Kidney epithelial cell (primary cell): ENCODE measurements around the gene CYTIP. TPM values are rescaled to one million over a fixed set of nuclear protein-coding genes. Genes with fewer than 3 reads are reported as not detected.

ENCODE experiments used
- DNase-seq: peaks from one replicate; pipeline ENCODE4 v3.0.0-alpha.2; 2010; ENCODE audit warnings: low read depth
- H3K27me3 ChIP-seq: 2 replicates; pipeline ENCODE4 v1.6.0; 2011; ENCODE audit warnings: low read length; ENCODE audit not compliant: control insufficient read depth, insufficient read depth
- H3K36me3 ChIP-seq: 2 replicates; pipeline ENCODE4 v1.5.1; 2011; ENCODE audit warnings: low read length; ENCODE audit not compliant: control insufficient read depth, insufficient read depth
- H3K4me3 ChIP-seq: 2 replicates; pipeline ENCODE4 v1.5.1; 2011; ENCODE audit warnings: low read depth, mild to moderate bottlenecking, control low read depth, low read length
- total RNA-seq: library from RNA; depleted of rRNA; stranded (reverse); fragments of >200 nt; gene quantifications from 2 replicates; pipeline ENCODE4 v1.2.3, GENCODE V29; 2015
- TF ChIP-seq, protein P1 (sequence below): IDR thresholded peaks from 2 replicates; pipeline ENCODE4 v1.5.1; 2011; ENCODE audit warnings: mild to moderate bottlenecking, moderate library complexity, low read length, control low read depth, inconsistent platforms; ENCODE audit not compliant: insufficient read depth, poor library complexity, severe bottlenecking

Gene CYTIP
- total RNA-seq, 1 donor from 2014 or later = 0.04 TPM

DNA sequence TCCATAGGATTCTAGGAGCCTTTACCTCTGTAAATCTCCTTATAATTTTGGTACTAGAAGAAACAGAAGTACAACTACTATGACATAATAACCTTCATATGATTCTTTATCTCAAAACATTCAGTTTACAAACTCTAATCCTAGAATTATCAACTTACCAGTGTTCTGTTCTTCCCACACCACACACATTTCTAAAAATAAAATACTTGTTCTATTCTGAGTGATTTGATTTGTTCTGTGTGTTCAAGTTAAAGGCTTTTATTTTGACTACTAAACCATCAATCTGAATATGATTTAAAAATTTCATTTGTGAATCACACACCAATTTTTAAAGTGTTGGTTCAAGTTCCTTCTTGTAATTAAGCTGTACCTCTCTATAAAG, 16.0 kb downstream of the CYTIP start:
- Histone ChIP-seq H3K4me3 (no peak overlapping the region), H3K36me3 (no peaks in the 10 kb centered on the region), H3K27me3 (no peaks in the 10 kb centered on the region)
- no peak for DNase-seq
- TF ChIP-seq, protein P1, sequence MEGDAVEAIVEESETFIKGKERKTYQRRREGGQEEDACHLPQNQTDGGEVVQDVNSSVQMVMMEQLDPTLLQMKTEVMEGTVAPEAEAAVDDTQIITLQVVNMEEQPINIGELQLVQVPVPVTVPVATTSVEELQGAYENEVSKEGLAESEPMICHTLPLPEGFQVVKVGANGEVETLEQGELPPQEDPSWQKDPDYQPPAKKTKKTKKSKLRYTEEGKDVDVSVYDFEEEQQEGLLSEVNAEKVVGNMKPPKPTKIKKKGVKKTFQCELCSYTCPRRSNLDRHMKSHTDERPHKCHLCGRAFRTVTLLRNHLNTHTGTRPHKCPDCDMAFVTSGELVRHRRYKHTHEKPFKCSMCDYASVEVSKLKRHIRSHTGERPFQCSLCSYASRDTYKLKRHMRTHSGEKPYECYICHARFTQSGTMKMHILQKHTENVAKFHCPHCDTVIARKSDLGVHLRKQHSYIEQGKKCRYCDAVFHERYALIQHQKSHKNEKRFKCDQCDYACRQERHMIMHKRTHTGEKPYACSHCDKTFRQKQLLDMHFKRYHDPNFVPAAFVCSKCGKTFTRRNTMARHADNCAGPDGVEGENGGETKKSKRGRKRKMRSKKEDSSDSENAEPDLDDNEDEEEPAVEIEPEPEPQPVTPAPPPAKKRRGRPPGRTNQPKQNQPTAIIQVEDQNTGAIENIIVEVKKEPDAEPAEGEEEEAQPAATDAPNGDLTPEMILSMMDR = no peak

DNA sequence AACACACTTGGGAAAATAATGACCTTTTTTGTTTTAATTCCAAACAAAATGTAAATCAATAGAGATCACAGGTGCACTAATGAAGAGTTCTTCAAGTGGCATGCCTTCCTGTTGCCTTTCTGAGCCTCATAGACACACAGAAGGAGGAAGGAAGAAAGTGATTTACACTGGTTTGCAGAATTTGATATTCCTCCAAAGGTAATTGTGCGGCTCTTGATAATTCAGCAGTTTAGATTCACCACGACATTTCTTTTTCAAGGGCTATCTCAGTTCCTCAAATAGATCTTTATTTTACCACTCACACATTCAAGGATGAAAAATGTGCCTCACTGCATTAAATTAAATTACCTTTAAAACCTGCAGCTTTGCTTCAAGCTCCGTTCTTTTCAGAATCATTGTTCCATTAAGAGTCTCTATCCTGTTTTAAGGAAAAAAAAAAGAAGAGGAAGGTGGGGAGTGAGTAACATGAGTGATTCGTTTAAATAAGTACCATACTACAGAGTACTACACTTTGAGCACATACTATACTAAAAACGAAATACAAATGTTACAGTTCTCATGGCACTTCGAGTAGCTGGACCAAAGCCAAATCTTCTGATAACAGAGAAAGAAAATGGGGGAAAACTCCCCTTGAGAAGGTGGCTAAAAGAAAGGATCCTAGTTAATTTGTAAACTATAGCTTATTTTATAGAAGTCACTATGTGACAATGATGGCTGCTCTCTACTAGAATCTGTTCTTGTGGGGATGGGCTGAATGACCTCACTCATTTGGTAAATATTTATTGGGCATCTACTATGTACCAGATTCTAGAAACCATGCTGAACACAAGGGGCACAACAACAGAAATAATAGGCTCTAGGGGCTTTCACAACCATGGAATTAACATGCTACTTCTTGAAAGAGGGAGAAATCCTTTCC, 16.6 kb downstream of the CYTIP start:
- Histone ChIP-seq H3K4me3 (no peak overlapping the region), H3K36me3 (no peaks in the 10 kb centered on the region), H3K27me3 (no peaks in the 10 kb centered on the region)
- DNase-seq = no peak
- TF ChIP-seq, protein P1 = no peak

DNA sequence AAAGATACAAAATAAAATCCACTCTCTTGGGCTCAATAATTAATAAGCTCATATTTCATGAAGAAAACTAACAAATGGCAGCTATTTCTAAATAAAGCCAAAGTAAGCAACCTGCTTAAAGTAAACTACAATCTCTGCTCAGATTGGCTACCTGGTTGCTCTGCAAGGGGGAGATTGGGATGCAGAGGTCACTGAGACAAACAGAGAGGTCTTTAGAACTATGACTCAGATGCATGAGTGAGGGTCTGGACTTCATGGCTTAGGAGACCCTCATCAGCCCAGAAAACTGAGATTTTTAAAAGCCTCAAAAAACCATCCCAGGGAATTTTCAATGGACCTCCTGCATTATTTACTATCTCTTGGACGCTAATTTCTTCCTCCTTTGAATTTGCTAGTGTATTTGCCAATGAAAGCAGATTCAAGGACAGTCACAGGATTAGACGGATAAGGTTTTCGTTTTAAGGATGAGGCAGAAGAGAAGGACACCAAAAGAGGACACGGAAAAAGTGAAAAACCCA, 17.4 kb downstream of the CYTIP start:
- no peak overlapping the region for H3K4me3 ChIP-seq
- no peaks in the 10 kb centered on the region for H3K27me3 ChIP-seq
- TF ChIP-seq, protein P1 = no peak
- H3K36me3 ChIP-seq = no peaks in the 10 kb centered on the region
- no peak for DNase-seq

DNA sequence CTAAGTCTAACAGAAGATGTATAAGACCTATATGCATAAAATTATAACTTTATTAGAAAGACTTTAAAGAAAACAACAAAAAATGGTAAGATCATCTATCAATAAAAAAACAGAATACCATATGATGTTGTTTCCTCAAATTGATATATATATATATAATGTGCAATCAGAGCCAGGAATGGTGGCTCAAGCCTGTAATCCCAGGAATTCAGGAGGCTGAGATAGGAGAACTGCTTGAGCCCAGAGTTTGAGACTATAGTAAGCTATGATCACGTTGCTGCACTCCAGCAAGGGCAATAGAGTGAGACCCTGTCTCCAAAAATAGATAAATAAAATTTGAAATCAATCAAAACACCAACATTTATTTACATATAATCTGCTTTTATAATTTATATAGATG, 19.5 kb downstream of the CYTIP start:
- H3K27me3 ChIP-seq = no peaks in the 10 kb centered on the region
- TF ChIP-seq, protein P1 = no peak
- no peak for DNase-seq
- no peak overlapping the region for H3K4me3 ChIP-seq
- no peaks in the 10 kb centered on the region for H3K36me3 ChIP-seq

DNA sequence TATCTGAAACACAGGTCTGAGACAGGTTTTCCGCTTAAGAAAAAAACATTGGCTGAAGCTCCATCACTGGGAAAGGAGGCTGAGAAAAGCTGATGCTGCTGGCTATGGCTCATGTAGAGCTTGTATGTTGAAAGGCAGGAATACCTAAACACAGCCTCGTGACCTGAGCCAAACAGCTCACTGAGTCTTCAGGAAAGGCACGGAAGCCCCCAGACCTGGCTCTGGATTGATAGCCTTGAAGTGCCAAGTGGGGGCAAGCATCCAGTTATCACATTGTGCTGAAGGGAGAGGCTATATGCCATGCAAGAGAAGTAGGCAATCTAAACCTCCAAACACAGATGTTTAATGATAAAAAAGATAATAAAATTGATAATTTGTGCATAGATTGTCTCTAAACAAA, 21.9 kb downstream of the CYTIP start:
- H3K36me3 ChIP-seq = no peaks in the 10 kb centered on the region
- no peaks in the 10 kb centered on the region for H3K27me3 ChIP-seq
- DNase-seq = no peak
- TF ChIP-seq, protein P1 = no peak
- no peak overlapping the region for H3K4me3 ChIP-seq

DNA sequence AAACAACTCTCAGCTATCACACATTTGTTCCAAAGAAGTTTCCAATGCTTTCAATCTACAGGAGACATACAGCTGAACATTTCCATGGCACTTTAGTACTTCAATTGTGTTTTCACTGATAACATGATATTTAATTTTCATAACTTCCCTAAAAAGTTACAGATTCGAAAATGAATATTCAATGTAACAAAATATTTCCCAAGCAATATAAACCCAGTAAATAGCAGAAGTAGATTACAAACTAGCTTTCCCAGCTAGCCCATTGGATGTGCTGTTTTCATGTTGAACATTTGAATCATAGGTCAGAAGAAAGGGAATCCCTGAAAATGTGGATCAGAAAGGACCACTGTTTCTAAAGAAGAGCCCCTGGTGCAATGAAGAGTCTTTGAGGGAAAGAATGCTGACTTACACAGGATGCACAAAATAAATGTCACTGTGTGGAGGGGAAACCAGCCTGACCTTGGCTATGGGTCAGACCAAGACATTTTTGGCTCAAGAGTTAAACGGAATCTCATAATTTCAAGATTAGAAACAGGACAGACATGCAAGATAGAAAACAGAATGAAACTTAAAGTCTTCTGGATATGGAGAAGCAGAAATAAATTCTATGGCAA, 22.5 kb downstream of the CYTIP start:
- DNase-seq = no peak

More for the DNA sequence above, 22.5 kb downstream of the CYTIP start:
- TF ChIP-seq, protein P1 = no peak
- no peaks in the 10 kb centered on the region for H3K36me3 ChIP-seq
- H3K4me3 ChIP-seq = no peak overlapping the region
- no peaks in the 10 kb centered on the region for H3K27me3 ChIP-seq
